Measurements from ENCODE around the gene CYP3A4.

DNA sequence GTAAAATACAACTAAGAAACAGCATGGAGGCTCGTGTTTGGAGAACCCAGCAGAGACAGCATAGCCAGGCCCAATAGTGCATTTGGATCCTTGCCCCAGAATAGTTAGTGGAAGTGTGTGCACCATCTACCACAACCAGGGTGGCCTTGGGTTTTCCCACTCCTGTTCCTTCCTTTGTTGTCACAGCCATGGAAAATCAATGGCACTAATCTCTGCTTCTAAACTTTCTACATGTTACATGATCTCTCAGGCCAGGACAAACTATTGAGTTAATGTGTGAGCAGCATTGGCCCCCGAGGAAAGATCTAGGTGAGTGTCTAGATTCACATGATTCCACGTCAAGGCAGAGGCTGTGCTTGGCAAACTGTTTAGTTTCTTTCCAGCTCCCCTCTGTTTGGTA lies 51.0 kb downstream of the CYP3A4 start:
- TF ChIP-seq, protein P1, sequence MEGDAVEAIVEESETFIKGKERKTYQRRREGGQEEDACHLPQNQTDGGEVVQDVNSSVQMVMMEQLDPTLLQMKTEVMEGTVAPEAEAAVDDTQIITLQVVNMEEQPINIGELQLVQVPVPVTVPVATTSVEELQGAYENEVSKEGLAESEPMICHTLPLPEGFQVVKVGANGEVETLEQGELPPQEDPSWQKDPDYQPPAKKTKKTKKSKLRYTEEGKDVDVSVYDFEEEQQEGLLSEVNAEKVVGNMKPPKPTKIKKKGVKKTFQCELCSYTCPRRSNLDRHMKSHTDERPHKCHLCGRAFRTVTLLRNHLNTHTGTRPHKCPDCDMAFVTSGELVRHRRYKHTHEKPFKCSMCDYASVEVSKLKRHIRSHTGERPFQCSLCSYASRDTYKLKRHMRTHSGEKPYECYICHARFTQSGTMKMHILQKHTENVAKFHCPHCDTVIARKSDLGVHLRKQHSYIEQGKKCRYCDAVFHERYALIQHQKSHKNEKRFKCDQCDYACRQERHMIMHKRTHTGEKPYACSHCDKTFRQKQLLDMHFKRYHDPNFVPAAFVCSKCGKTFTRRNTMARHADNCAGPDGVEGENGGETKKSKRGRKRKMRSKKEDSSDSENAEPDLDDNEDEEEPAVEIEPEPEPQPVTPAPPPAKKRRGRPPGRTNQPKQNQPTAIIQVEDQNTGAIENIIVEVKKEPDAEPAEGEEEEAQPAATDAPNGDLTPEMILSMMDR (conservative IDR thresholded peaks at IDR 0.05 in 1 of 2, IDR thresholded peaks at IDR 0.05 in 1 of 2; ENCODE audit: low read depth in 1 of 2, low read length in 2 of 2) = no peak
- no peak for TF ChIP-seq EZH2 (IDR thresholded peaks at IDR 0.05; ENCODE audit: low read length, missing control alignments)
